Cardiac fibroblast (primary cell): ENCODE results near the gene ABCC4.

Experiments
- DNase-seq, 2 donors: peaks; one replicate each; pipeline versions ENCODE4 v3.0.0 to v3.0.0-alpha.2; 2010; ENCODE audit warnings: low read depth in 2 of 2
- H3K4me3 ChIP-seq, 2 donors: replicated peaks in 1 of 2; 1 replicate in 1 of 2; 2 replicates in 1 of 2; pipeline ENCODE4 v1.5.1; 2011; ENCODE audit warnings: low read depth in 2 of 2, low read length in 2 of 2, mild to moderate bottlenecking in 2 of 2, moderate library complexity in 1 of 2
- CTCF ChIP-seq: IDR thresholded peaks from one replicate; pipeline ENCODE4 v1.5.1; 2011; ENCODE audit warnings: low read depth, mild to moderate bottlenecking, low read length, inconsistent platforms

ABCC4 gene

GRCh38 chr13:95224064-95224463, 77.2 kb downstream of the ABCC4 start:
- no peak for DNase-seq
- no peak overlapping the region for H3K4me3 ChIP-seq
- TF ChIP-seq CTCF = no peak

GRCh38 chr13:95222733-95223018, 78.6 kb downstream of the ABCC4 start:
- TF ChIP-seq CTCF = no peak
- no peak for DNase-seq
- H3K4me3 ChIP-seq = no peak overlapping the region

- no peak for DNase-seq
- no peak overlapping the region for H3K4me3 ChIP-seq
- no peak for TF ChIP-seq CTCF
Observed at GRCh38 chr13:95221971-95222732, 79.1 kb downstream of the ABCC4 start.

GRCh38 chr13:95220611-95221010, 80.6 kb downstream of the ABCC4 start:
- H3K4me3 ChIP-seq = no peak overlapping the region
- no peak for TF ChIP-seq CTCF
- DNase-seq = no peak

- no peak for TF ChIP-seq CTCF
- DNase-seq = no peak
Observed at GRCh38 chr13:95217920-95218830, 83.1 kb downstream of the ABCC4 start.

GRCh38 chr13:95216182-95216581, 85.1 kb downstream of the ABCC4 start:
- H3K4me3 ChIP-seq = no peak overlapping the region
- TF ChIP-seq CTCF = no peak
- no peak for DNase-seq

More at GRCh38 chr13:95217920-95218830, 83.1 kb downstream of the ABCC4 start:
- no peak overlapping the region for H3K4me3 ChIP-seq
